Heart right ventricle (tissue), 16 donors: ENCODE results near the gene EDEM2. TPM values are rescaled to one million over a fixed set of nuclear protein-coding genes. Genes with fewer than 3 reads are reported as not detected.
"Not testable (repeated sequence)": the region's sequence is repeated elsewhere in the genome, so short reads cannot be mapped to it uniquely, and the experiment has no call there.

Experiments
- ATAC-seq, 8 donors: fragments of 200-7000 bp; cut with Tn5 transposase; one replicate each; pipeline ENCODE4 v1.9.1; 2020; ENCODE audit warnings: mild to moderate bottlenecking in 8 of 8, moderate library complexity in 8 of 8, moderate number of reproducible peaks in 1 of 8
- DNase-seq, 2 donors: peaks; one replicate each; pipeline ENCODE4 v3.0.0-alpha.2; 2020
- H3K27ac ChIP-seq, 10 donors: fragments of 200-600 bp; sonication (generic) in 2 of 10; one replicate each; pipeline versions ENCODE4 v1.5.0 to v1.8.0; 2020 to 2022; ENCODE audit warnings: mild to moderate bottlenecking in 3 of 10
- H3K27me3 ChIP-seq, 7 donors: fragments of 200-600 bp; one replicate each; pipeline ENCODE4 v1.8.0; 2021 to 2022; ENCODE audit warnings: mild to moderate bottlenecking in 2 of 7
- H3K36me3 ChIP-seq, 9 donors: fragments of 200-600 bp; sonication (generic) in 1 of 9; one replicate each; pipeline versions ENCODE4 v1.5.0 to v1.8.0; 2020 to 2022; ENCODE audit warnings: mild to moderate bottlenecking in 2 of 9
- H3K4me1 ChIP-seq, 9 donors: fragments of 200-600 bp; sonication (generic) in 1 of 9; one replicate each; pipeline versions ENCODE4 v1.5.0 to v1.8.0; 2020 to 2022; ENCODE audit warnings: mild to moderate bottlenecking in 4 of 9
- H3K4me3 ChIP-seq, 10 donors: fragments of 200-600 bp; sonication (generic) in 2 of 10; one replicate each; pipeline versions ENCODE4 v1.5.0 to v1.8.0; 2020 to 2022; ENCODE audit warnings: mild to moderate bottlenecking in 7 of 10, moderate library complexity in 2 of 10
- H3K9me3 ChIP-seq, 11 donors: fragments of 200-600 bp in 10 of 11; sonication (generic) in 2 of 11; one replicate each; pipeline versions ENCODE4 v1.5.0 to v1.8.0; 2013 to 2022; ENCODE audit warnings: mild to moderate bottlenecking in 2 of 11, control low read depth in 1 of 11, moderate library complexity in 1 of 11
- CTCF ChIP-seq, 9 donors: fragments of 200-600 bp; sonication (generic) in 2 of 9; IDR thresholded peaks; one replicate each; pipeline versions ENCODE4 v1.5.0 to v1.8.0; 2021 to 2022; ENCODE audit warnings: antibody characterized with exemption in 9 of 9, mild to moderate bottlenecking in 5 of 9, moderate library complexity in 1 of 9
- WGBS, 2 donors: extraction: QIAGEN DNeasy Blood & Tissue Kit; methylation state at CpG; one replicate each; pipeline ENCODE4 v1.1.7; 2013; ENCODE audit warnings: inconsistent platforms in 1 of 2; 5-methylcytosine and 5-hydroxymethylcytosine counted together
- intact Hi-C, 10 donors: fragments of 100-400 bp; cut with DNase I; formaldehyde crosslinking; loops; one replicate each; pipeline versions ENCODE4 v1.11.1 to v1.14.2; 2022
- polyA plus RNA-seq, 2 donors: library from polyadenylated mRNA; stranded (reverse); fragments of 200-250 nt; gene quantifications; one replicate each; pipeline ENCODE4 v1.2.3, GENCODE V29; 2013
- total RNA-seq, 10 donors: library from RNA; stranded (reverse); fragmentation: NEBNext Ultra II Directional in 3 of 10; extraction: Animal tissue kit (Norgen Biotek cat#: 25700) in 3 of 10; gene quantifications; one replicate each; pipeline versions ENCODE4 v1.2.1 to v1.2.4, GENCODE V29; 2021 to 2023
- donor health status: Arrhythmogenic right ventricular cardiomyopathy.
- donor health status: ischemic (EF 13 %, LVEDD 7.1; RV severe dilation, severe dysfunction).
- donor health status: healthy with polysubstance abuse.
- donor health status: DM: no; HTN: yes; CAD: no.
- donor health status: DM: no; HTN: no; CAD: no.
- donor health status: ischemic (EF 25% LVEDD 6.9; RV normal size, moderate dysfunction).
- donor health status: ischemic (EF 25% LVEDD 5.7; RV mildly dilated, moderate dysfunction).
- donor health status: healthy.
- donor health status: DM: yes; HTN: yes; CAD: no.
- donor health status: Ischemic cardiomyopathy.
- donor health status: ischemic (EF 35%, LVEDD 5.7; RV mildly dilated, moderate dysfunction).
- donor health status: nonischemic (EF 11% LVEDD 7.7; RV severe dilation, severe dysfunction).
- donor health status: DM: yes; HTN: yes; CAD: no.
- donor health status: PGD.
- donor health status: ischemic (EF 29% LVEDD 5.4; RV normal size, mild dysfunction).
- donor health status: nonischemic (EF 23%, LVEDD 6.1; RV moderate dilation, normal function).

Gene EDEM2
- total and polyA plus RNA-seq, 12 donors = 6.4 to 26.1 (median 11.0) TPM

- Histone ChIP-seq H3K36me3 (no peaks in the 10 kb centered on the region), H3K27me3 (no peaks in the 10 kb centered on the region), H3K4me1 (peaks cover under 1 to 23% (median 15%) of the 10 kb centered on the region in 9 donors), H3K4me3 (no peak overlapping the region), H3K9me3 (no peaks in the 10 kb centered on the region), H3K27ac (peak overlapping the region in 8 of 10 donors; percentile 13 to 64 (median 44))
- intact Hi-C loops = no loop called here
- WGBS, 2 donors = 56 to 81% methylated on average over 4 of the region's 4 CpGs
- peak in 7 of 8 donors; percentile 39 to 67 (median 54) for ATAC-seq
- peak in 1 of 2 donors; percentile 39 for DNase-seq
- no peak for TF ChIP-seq CTCF (IDR thresholded peaks at IDR 0.05)
Measured at GRCh38 chr20:35151736-35152135, 4.6 kb upstream of the EDEM2 start.

GRCh38 chr20:35150846-35151579, 3.9 kb upstream of the EDEM2 start:
- no peaks in the 10 kb centered on the region for H3K27me3 ChIP-seq
- DNase-seq (no peak), ATAC-seq (no peak)
- no peak overlapping the region for H3K4me3 ChIP-seq
- WGBS, 2 donors = 66 to 71% methylated on average over 6 of the region's 6 CpGs
- H3K27ac ChIP-seq = peak overlapping the region in 5 of 10 donors; percentile 1 to 52 (median 23)
- no peak for TF ChIP-seq CTCF (IDR thresholded peaks at IDR 0.05)
- peaks cover 6 to 30% (median 23%) of the 10 kb centered on the region in 9 donors for H3K4me1 ChIP-seq
- no peaks in the 10 kb centered on the region for H3K36me3 ChIP-seq
- H3K9me3 ChIP-seq = no peaks in the 10 kb centered on the region
- intact Hi-C loops = no loop called here

- intact Hi-C loops = loop anchor here in 8 of 10 donors (2.0 to 10.0 kb wide), 10 partner anchors 50 to 130 kb away; partner anchors contain the start of genes MMP24OS (in 2 of the 8) and TRPC4AP (in 1 of the 8)
- DNase-seq, H3K27me3 ChIP-seq, H3K9me3 ChIP-seq: not testable (repeated sequence)
- H3K36me3 ChIP-seq = peaks cover 0 to 22% (median 0%) of the 10 kb centered on the region in 9 donors
- ATAC-seq = peak in 6 of 8 donors; percentile 1 to 19 (median 5)
- WGBS, 2 donors = 2 to 3% methylated on average over 19 of the region's 19 CpGs
- peak overlapping the region in 9 of 10 donors; percentile 74 to 88 (median 79) for H3K27ac ChIP-seq
- peaks cover 6 to 44% (median 27%) of the 10 kb centered on the region in 9 donors for H3K4me1 ChIP-seq
- peak overlapping the region; percentile 65 to 98 (median 86) for H3K4me3 ChIP-seq
Measured at GRCh38 chr20:35147575-35148071, 487 bp upstream of the EDEM2 start.

- 8 to 10% methylated on average over 23 of the region's 23 CpGs for WGBS, 2 donors
- ATAC-seq (peak in 7 of 8 donors; percentile 5 to 22 (median 11)), DNase-seq (peak in 1 of 2 donors; percentile 29)
- H3K27me3 ChIP-seq = no peaks in the 10 kb centered on the region
- H3K27ac ChIP-seq = peak overlapping the region in 9 of 10 donors; percentile 74 to 88 (median 79)
- no peaks in the 10 kb centered on the region for H3K9me3 ChIP-seq
- H3K4me3 ChIP-seq = peak overlapping the region; percentile 65 to 98 (median 86)
- H3K36me3 ChIP-seq = peaks cover 0 to 34% (median 6%) of the 10 kb centered on the region in 9 donors
- H3K4me1 ChIP-seq = peaks cover 6 to 42% (median 25%) of the 10 kb centered on the region in 9 donors
- intact Hi-C loops = loop anchor here in 8 of 10 donors (2.0 to 10.0 kb wide), 10 partner anchors 49 to 131 kb away; partner anchors contain the start of genes MMP24OS (in 2 of the 8) and TRPC4AP (in 1 of the 8)
- TF ChIP-seq CTCF (IDR thresholded peaks at IDR 0.05) = no peak
Measured at GRCh38 chr20:35146299-35146919, 727 bp downstream of the EDEM2 start.
